ENCODE measurements around the gene MTA3.

DNA sequence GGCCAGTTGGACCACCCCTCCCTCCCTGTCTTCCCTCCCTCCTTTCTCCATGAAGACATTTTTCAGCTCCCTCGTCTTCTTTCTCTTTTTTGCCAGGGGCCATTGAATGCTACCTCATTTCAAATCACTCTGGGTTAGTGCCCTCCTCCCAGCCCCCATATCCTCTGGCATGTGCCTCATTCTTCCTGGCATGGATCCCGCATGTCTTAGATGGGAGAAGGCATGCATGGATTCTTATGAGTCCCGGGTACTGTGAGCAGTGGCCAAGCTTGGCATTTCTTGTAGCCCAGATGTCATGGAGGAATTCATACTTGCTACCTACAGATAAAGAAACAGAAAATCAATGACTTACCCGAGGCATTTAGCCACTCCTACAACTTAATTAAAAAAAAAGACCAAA lies 232.9 kb downstream of the MTA3 start:
- no peak for TF ChIP-seq EZH2 (IDR thresholded peaks at IDR 0.05; ENCODE audit: borderline replicate concordance, low read length)
- TF ChIP-seq, protein P1, sequence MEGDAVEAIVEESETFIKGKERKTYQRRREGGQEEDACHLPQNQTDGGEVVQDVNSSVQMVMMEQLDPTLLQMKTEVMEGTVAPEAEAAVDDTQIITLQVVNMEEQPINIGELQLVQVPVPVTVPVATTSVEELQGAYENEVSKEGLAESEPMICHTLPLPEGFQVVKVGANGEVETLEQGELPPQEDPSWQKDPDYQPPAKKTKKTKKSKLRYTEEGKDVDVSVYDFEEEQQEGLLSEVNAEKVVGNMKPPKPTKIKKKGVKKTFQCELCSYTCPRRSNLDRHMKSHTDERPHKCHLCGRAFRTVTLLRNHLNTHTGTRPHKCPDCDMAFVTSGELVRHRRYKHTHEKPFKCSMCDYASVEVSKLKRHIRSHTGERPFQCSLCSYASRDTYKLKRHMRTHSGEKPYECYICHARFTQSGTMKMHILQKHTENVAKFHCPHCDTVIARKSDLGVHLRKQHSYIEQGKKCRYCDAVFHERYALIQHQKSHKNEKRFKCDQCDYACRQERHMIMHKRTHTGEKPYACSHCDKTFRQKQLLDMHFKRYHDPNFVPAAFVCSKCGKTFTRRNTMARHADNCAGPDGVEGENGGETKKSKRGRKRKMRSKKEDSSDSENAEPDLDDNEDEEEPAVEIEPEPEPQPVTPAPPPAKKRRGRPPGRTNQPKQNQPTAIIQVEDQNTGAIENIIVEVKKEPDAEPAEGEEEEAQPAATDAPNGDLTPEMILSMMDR (IDR thresholded peaks at IDR 0.05; ENCODE audit: low read length), result no peak

All from OCI-LY1 (cell line).